ENCODE data around the gene ETV6.

The ETV6 gene

DNA sequence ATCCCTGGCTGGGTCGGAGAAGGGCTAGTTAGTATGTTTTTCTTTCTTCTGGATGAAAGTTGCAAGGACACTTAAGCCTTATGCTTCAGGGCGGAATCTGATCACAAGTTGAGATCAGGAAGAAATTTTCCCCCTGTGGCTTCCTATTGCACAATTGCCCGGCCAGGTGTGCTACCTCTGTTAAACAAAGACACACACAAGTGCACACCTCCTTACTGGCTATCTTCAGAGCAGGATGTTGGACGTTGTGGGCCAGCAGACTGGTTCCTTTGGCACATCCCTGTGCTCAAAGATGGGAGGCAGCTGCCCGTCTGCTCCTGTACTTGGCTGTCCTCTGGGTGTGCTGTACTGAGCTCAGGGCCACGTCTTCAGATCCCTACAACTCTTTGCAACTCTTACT lies 19.1 kb downstream of the ETV6 start:
- no peak for DNase-seq

GRCh38 chr12:11669348-11669747 lies 19.9 kb downstream of the ETV6 start:
- peaks cover 28% of the 10 kb centered on the region for H3K36me3 ChIP-seq (ENCODE audit: insufficient read depth, low read length)
- H3K79me2 ChIP-seq (ENCODE audit: insufficient read depth, low read length), result peaks cover 100% of the 10 kb centered on the region
- DNase-seq, result no peak
- H3K27ac ChIP-seq (ENCODE audit: low read length), result no peak overlapping the region
- no peak overlapping the region for H2AFZ ChIP-seq (ENCODE audit: low read depth, low read length)
- TF ChIP-seq CTCF (IDR thresholded peaks at IDR 0.05; ENCODE audit: borderline replicate concordance, extremely low read depth, low read length, poor library complexity, severe bottlenecking), result no peak
- no peak overlapping the region for H3K4me3 ChIP-seq (ENCODE audit: low read depth in 1 of 2, low read length in 2 of 2)
- no peak overlapping the region for H3K4me2 ChIP-seq (ENCODE audit: insufficient read depth, low read length)
- ATAC-seq (ENCODE audit: insufficient read depth, low read depth), result no peak
- no peaks in the 10 kb centered on the region for H3K27me3 ChIP-seq (ENCODE audit: insufficient read depth, low read length, poor library complexity)
- H3K4me1 ChIP-seq (ENCODE audit: insufficient read depth, low read length), result peaks cover 14% of the 10 kb centered on the region
- no peak overlapping the region for H3K9ac ChIP-seq (ENCODE audit: low read depth, low read length)
- H3K9me3 ChIP-seq (ENCODE audit: insufficient read depth, low read length, severe bottlenecking), result no peaks in the 10 kb centered on the region
- H4K20me1 ChIP-seq (ENCODE audit: insufficient read depth, low read length), result peaks cover 90% of the 10 kb centered on the region

More for the DNA sequence above, 19.1 kb downstream of the ETV6 start:
- H3K27me3 ChIP-seq (ENCODE audit: insufficient read depth, low read length, poor library complexity), result no peaks in the 10 kb centered on the region
- H3K9me3 ChIP-seq (ENCODE audit: insufficient read depth, low read length, severe bottlenecking), result no peaks in the 10 kb centered on the region
- H3K79me2 ChIP-seq (ENCODE audit: insufficient read depth, low read length), result peaks cover 100% of the 10 kb centered on the region
- peaks cover 28% of the 10 kb centered on the region for H3K36me3 ChIP-seq (ENCODE audit: insufficient read depth, low read length)
- peaks cover 89% of the 10 kb centered on the region for H4K20me1 ChIP-seq (ENCODE audit: insufficient read depth, low read length)
- no peak overlapping the region for H2AFZ ChIP-seq (ENCODE audit: low read depth, low read length)
- H3K9ac ChIP-seq (ENCODE audit: low read depth, low read length), result no peak overlapping the region
- H3K27ac ChIP-seq (ENCODE audit: low read length), result peak overlapping the region; percentile 32; the same call in 1 of the 2 replicates
- H3K4me2 ChIP-seq (ENCODE audit: insufficient read depth, low read length), result no peak overlapping the region
- TF ChIP-seq EZH2 (IDR thresholded peaks at IDR 0.05; ENCODE audit: borderline replicate concordance, low read depth, low read length, severe bottlenecking) (no peak), CTCF (IDR thresholded peaks at IDR 0.05; ENCODE audit: borderline replicate concordance, extremely low read depth, low read length, poor library complexity, severe bottlenecking) (no peak)
- H3K4me3 ChIP-seq (ENCODE audit: low read depth in 1 of 2, low read length in 2 of 2), result no peak overlapping the region
- H3K4me1 ChIP-seq (ENCODE audit: insufficient read depth, low read length), result peaks cover 8% of the 10 kb centered on the region; the same call in 1 of the 2 replicates
- ATAC-seq (ENCODE audit: insufficient read depth, low read depth), result no peak; the same call in 2 of the 3 replicates

- H3K36me3 ChIP-seq (ENCODE audit: insufficient read depth, low read length), result peaks cover 22% of the 10 kb centered on the region
- no peaks in the 10 kb centered on the region for H3K9me3 ChIP-seq (ENCODE audit: insufficient read depth, low read length, severe bottlenecking)
- ATAC-seq (ENCODE audit: insufficient read depth, low read depth) (no peak; the same call in 2 of the 3 replicates), DNase-seq (no peak)
- H3K4me3 ChIP-seq (ENCODE audit: low read depth in 1 of 2, low read length in 2 of 2), result no peak overlapping the region
- no peak overlapping the region for H2AFZ ChIP-seq (ENCODE audit: low read depth, low read length)
- no peak overlapping the region for H3K4me2 ChIP-seq (ENCODE audit: insufficient read depth, low read length)
- H3K4me1 ChIP-seq (ENCODE audit: insufficient read depth, low read length), result peaks cover 21% of the 10 kb centered on the region
- H3K79me2 ChIP-seq (ENCODE audit: insufficient read depth, low read length), result peaks cover 100% of the 10 kb centered on the region
- peak overlapping the region; percentile 34; the same call in 1 of the 2 replicates for H3K27ac ChIP-seq (ENCODE audit: low read length)
- TF ChIP-seq CTCF (IDR thresholded peaks at IDR 0.05; ENCODE audit: borderline replicate concordance, extremely low read depth, low read length, poor library complexity, severe bottlenecking), result no peak
- no peak for TF ChIP-seq EZH2 (IDR thresholded peaks at IDR 0.05; ENCODE audit: borderline replicate concordance, low read depth, low read length, severe bottlenecking)
- H4K20me1 ChIP-seq (ENCODE audit: insufficient read depth, low read length), result peaks cover 90% of the 10 kb centered on the region
- no peak overlapping the region for H3K9ac ChIP-seq (ENCODE audit: low read depth, low read length)
- H3K27me3 ChIP-seq (ENCODE audit: insufficient read depth, low read length, poor library complexity), result no peaks in the 10 kb centered on the region
Observed at GRCh38 chr12:11672256-11673191, 23.1 kb downstream of the ETV6 start.
